Motor neuron (in vitro differentiated cells): ENCODE results near the gene CA12. TPM values are rescaled to one million over a fixed set of nuclear protein-coding genes. Genes with fewer than 3 reads are reported as not detected.

Source experiments
- ATAC-seq, 8 experiments: fragments of 200-7000 bp; cut with Tn5 transposase; replicated peaks in 6 of 8; 2 replicates each; pipeline ENCODE4 v1.8.0; 2021; ENCODE audit warnings: mild to moderate bottlenecking in 8 of 8, moderate library complexity in 8 of 8
- H3K27ac ChIP-seq, 2 donors: fragments of 250-450 bp; sonication (Bioruptor Pico); 2 replicates each; pipeline ENCODE4 v1.9.0; 2021; ENCODE audit warnings: antibody characterized with exemption in 2 of 2, mild to moderate bottlenecking in 2 of 2, moderate library complexity in 1 of 2
- H3K4me1 ChIP-seq, 2 donors: fragments of 250-450 bp; sonication (Bioruptor Pico); replicated peaks in 1 of 2; 2 replicates each; pipeline ENCODE4 v1.6.1; 2021; ENCODE audit warnings: antibody characterized with exemption in 2 of 2, mild to moderate bottlenecking in 2 of 2, moderate library complexity in 1 of 2
- H3K4me3 ChIP-seq, 5 donors: fragments of 250-450 bp; sonication (Bioruptor Pico); 2 replicates each; pipeline ENCODE4 v1.9.0; 2021; ENCODE audit warnings: antibody characterized with exemption in 5 of 5, mild to moderate bottlenecking in 5 of 5, moderate library complexity in 4 of 5
- WGBS, 10 experiments: fragments of 450-650 bp; shearing (Covaris generic); methylation state at CpG; one replicate each; pipeline ENCODE4 v1.0.0; 2022; 5-methylcytosine and 5-hydroxymethylcytosine counted together
- in situ Hi-C, 9 experiments: fragments of 400-800 bp; cut with MboI; loops; one replicate each; pipeline ENCODE4 v1.15.0; 2021; ENCODE audit warnings: low sequenced_read_pairs in 9 of 9, low pct_unique_long_range_greater_than_20kb in 2 of 9; ENCODE audit not compliant: unreplicated experiment in 9 of 9
- total RNA-seq, 8 experiments: library from RNA; unstranded; fragments of 300-600 nt; gene quantifications; 2 replicates each; pipeline versions ENCODE4 v1.2.3 to v1.2.4, GENCODE V29; 2022

The CA12 gene
- total RNA-seq, 8 experiments from 2014 or later = 0.13 to 40.3 (median 2.8) TPM

GRCh38 chr15:63398456-63398855, 16.8 kb upstream of the CA12 start:
- no peak overlapping the region for H3K27ac ChIP-seq
- in situ Hi-C loops = loop anchor here in 2 of 9 experiments (10.0 kb wide), 1 partner anchor 104 kb away; no protein-coding TSS in a partner anchor
- 59 to 100% (median 88%) methylated on average over 2 of the region's 2 CpGs for WGBS, 10 experiments
- peaks cover 0 to 5% of the 10 kb centered on the region in 2 donors for H3K4me1 ChIP-seq
- H3K4me3 ChIP-seq = no peak overlapping the region
- ATAC-seq = no peak

- Histone ChIP-seq H3K4me3 (no peak overlapping the region), H3K4me1 (peaks cover 0 to 5% of the 10 kb centered on the region in 2 donors), H3K27ac (no peak overlapping the region)
- in situ Hi-C loops = loop anchor here in 2 of 9 experiments (10.0 kb wide), 1 partner anchor 102 kb away; no protein-coding TSS in a partner anchor
- peak in 1 of 8 experiments; percentile 54 for ATAC-seq
- WGBS, 10 experiments = 25 to 95% (median 83%) methylated on average over 2 to 7 of the region's 8 CpGs
Measured at GRCh38 chr15:63396152-63396928, 14.7 kb upstream of the CA12 start.

- Histone ChIP-seq H3K4me1 (peaks cover 0 to 5% of the 10 kb centered on the region in 2 donors), H3K27ac (no peak overlapping the region), H3K4me3 (no peak overlapping the region)
- ATAC-seq = no peak
- 67 to 100% (median 93%) methylated on average over 1 to 4 of the region's 4 CpGs for WGBS, 10 experiments
- in situ Hi-C loops = loop anchor here in 2 of 9 experiments (10.0 kb wide), 1 partner anchor 101 kb away; no protein-coding TSS in a partner anchor
Measured at GRCh38 chr15:63395730-63396151, 14.1 kb upstream of the CA12 start.

- no peak overlapping the region for H3K4me3 ChIP-seq
- in situ Hi-C loops = loop anchor here in 2 of 9 experiments (10.0 kb wide), 1 partner anchor 98 kb away; no protein-coding TSS in a partner anchor
- ATAC-seq = no peak
- peaks cover 0 to 5% of the 10 kb centered on the region in 2 donors for H3K4me1 ChIP-seq
- no peak overlapping the region for H3K27ac ChIP-seq
- 70 to 100% (median 87%) methylated on average over 3 to 6 of the region's 7 CpGs; no CpG with 5 or more reads in 1 of the 10 experiments for WGBS, 10 experiments
Measured at GRCh38 chr15:63392361-63393009, 10.8 kb upstream of the CA12 start.

- H3K4me3 ChIP-seq = no peak overlapping the region
- H3K4me1 ChIP-seq = peaks cover 0 to 5% of the 10 kb centered on the region in 2 donors
- H3K27ac ChIP-seq = no peak overlapping the region
- in situ Hi-C loops = loop anchor here in 2 of 9 experiments (10.0 kb wide), 1 partner anchor 97 kb away; no protein-coding TSS in a partner anchor
- WGBS, 10 experiments = 80 to 100% (median 89%) methylated on average over 1 to 6 of the region's 6 CpGs
- no peak for ATAC-seq
Measured at GRCh38 chr15:63391669-63392360, 10.2 kb upstream of the CA12 start.

- WGBS, 10 experiments = 29 to 100% (median 71%) methylated on average over 1 to 3 of the region's 3 CpGs; no CpG with 5 or more reads in 1 of the 10 experiments
- peak in 3 of 8 experiments; percentile 10 to 32 (median 26) for ATAC-seq
- in situ Hi-C loops = loop anchor here in 2 of 9 experiments (10.0 kb wide), 1 partner anchor 96 kb away; no protein-coding TSS in a partner anchor
- Histone ChIP-seq H3K4me3 (no peak overlapping the region), H3K4me1 (no peaks in the 10 kb centered on the region), H3K27ac (no peak overlapping the region)
Measured at GRCh38 chr15:63390689-63391088, 9.0 kb upstream of the CA12 start.

- Histone ChIP-seq H3K4me1 (no peaks in the 10 kb centered on the region), H3K27ac (no peak overlapping the region), H3K4me3 (no peak overlapping the region)
- 21 to 100% (median 72%) methylated on average over 1 to 4 of the region's 6 CpGs for WGBS, 10 experiments
- in situ Hi-C loops = loop anchor here in 2 of 9 experiments (10.0 kb wide), 1 partner anchor 95 kb away; no protein-coding TSS in a partner anchor
- ATAC-seq = peak in 2 of 8 experiments; percentile 28 to 76
Measured at GRCh38 chr15:63389902-63390670, 8.4 kb upstream of the CA12 start.

- no peak overlapping the region for H3K4me3 ChIP-seq
- no peaks in the 10 kb centered on the region for H3K4me1 ChIP-seq
- WGBS, 10 experiments = 60 to 100% (median 94%) methylated on average over 1 to 5 of the region's 5 CpGs; no CpG with 5 or more reads in 3 of the 10 experiments
- in situ Hi-C loops = no loop called here
- H3K27ac ChIP-seq = no peak overlapping the region
- no peak for ATAC-seq
Measured at GRCh38 chr15:63388511-63388910, 6.9 kb upstream of the CA12 start.

- Histone ChIP-seq H3K4me3 (no peak overlapping the region), H3K27ac (no peak overlapping the region), H3K4me1 (no peaks in the 10 kb centered on the region)
- 53 to 100% (median 83%) methylated on average over 2 to 10 of the region's 11 CpGs; no CpG with 5 or more reads in 1 of the 10 experiments for WGBS, 10 experiments
- in situ Hi-C loops = no loop called here
- peak in 1 of 8 experiments; percentile 49 for ATAC-seq
Measured at GRCh38 chr15:63387748-63388493, 6.3 kb upstream of the CA12 start.

- in situ Hi-C loops = no loop called here
- no peak overlapping the region for H3K27ac ChIP-seq
- H3K4me3 ChIP-seq = no peak overlapping the region
- no peak for ATAC-seq
- peaks cover 9 to 10% of the 10 kb centered on the region in 2 donors for H3K4me1 ChIP-seq
- 100% methylated on average over 1 of the region's 1 CpG; no CpG with 5 or more reads in 6 of the 10 experiments for WGBS, 10 experiments
Measured at GRCh38 chr15:63385911-63386531, 4.4 kb upstream of the CA12 start.

GRCh38 chr15:63384906-63385305, 3.3 kb upstream of the CA12 start:
- peaks cover 20 to 21% of the 10 kb centered on the region in 2 donors for H3K4me1 ChIP-seq
- in situ Hi-C loops = no loop called here
- H3K4me3 ChIP-seq = no peak overlapping the region
- WGBS, 10 experiments = 50 to 100% (median 75%) methylated on average over 1 to 2 of the region's 2 CpGs; no CpG with 5 or more reads in 4 of the 10 experiments
- no peak overlapping the region for H3K27ac ChIP-seq
- no peak for ATAC-seq
